Astrocyte (in vitro differentiated cells and primary cell): ENCODE measurements around the gene HSPE1.

Source experiments
- CTCF ChIP-seq: IDR thresholded peaks from 2 replicates; pipeline ENCODE4 v1.5.1; 2011; ENCODE audit warnings: low read depth, mild to moderate bottlenecking, inconsistent platforms, low read length, moderate library complexity; ENCODE audit not compliant: insufficient read depth
- EZH2 ChIP-seq: IDR thresholded peaks from 2 replicates; pipeline ENCODE4 v1.6.1; 2012; ENCODE audit warnings: mild to moderate bottlenecking, low read length, inconsistent platforms; ENCODE audit not compliant: insufficient read depth

DNA sequence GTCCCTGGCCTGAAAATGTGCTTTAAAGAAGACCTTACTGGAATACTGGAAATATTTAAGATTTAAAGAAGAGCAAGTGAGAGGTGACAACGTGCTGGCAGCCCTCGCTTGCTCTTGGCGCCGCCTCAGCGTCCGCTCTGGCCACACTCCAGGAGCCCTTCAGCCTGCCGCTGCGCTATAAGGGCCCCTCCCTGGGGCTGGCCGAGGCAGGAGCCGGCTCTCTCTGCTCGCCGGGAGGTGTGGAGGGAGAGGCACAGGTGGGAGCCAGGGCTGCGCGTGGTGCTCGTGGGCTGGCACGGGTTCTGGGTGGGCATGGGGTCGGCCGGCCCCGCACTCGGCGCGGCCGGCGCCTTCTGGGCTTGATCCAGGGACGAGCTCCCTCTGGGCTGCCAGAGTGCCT lies 49.7 kb upstream of the HSPE1 start:
- no peak for TF ChIP-seq CTCF
- TF ChIP-seq EZH2: no peak
